GM13977 (cell line): ENCODE data around the gene WDR4.
"Not testable (repeated sequence)": the region's sequence is repeated elsewhere in the genome, so short reads cannot be mapped to it uniquely, and the experiment has no call there.

ENCODE experiments used
- DNase-seq: peaks from one replicate; pipeline ENCODE4 v3.0.0; 2012; ENCODE audit warnings: low spot score
- CTCF ChIP-seq: IDR thresholded peaks from 2 replicates; pipeline ENCODE4 v1.5.1; 2012; ENCODE audit warnings: mild to moderate bottlenecking, control low read depth; ENCODE audit not compliant: insufficient read depth; ENCODE audit errors: extremely low read depth, missing control alignments
- in situ Hi-C: fragments of 300-500 bp; cut with MboI; formaldehyde crosslinking; loops from one replicate; pipeline ENCODE4 v1.12.0; 2022; ENCODE audit warnings: low sequenced_read_pairs, low pct_unique_long_range_greater_than_20kb, mixed read lengths, inconsistent platforms; ENCODE audit not compliant: unreplicated experiment

Gene WDR4

GRCh38 chr21:42921927-42922326 is 42.6 kb upstream of the WDR4 start:
- no peak for TF ChIP-seq CTCF
- no peak for DNase-seq
- in situ Hi-C loops = no loop called here

DNA sequence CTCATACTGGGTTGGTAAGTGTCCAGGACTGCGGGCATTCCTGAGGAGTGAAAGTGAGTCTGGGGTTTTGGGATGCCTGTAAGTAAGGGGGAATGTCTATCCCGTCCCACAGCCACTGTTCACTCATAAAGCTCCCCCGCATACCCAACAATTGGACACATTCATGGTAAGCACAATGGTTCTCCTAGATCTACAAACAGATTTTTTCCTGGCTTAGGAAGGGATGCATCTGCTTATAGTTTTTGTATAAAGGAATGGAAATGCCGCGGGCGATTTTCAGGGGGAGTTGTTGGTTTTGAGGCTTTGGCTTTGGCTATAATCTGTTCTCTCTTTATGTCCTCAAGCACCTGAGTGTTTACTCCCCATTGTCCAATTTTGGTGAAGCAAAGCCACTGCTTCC is 39.0 kb upstream of the WDR4 start:
- no peak for DNase-seq
- in situ Hi-C loops = loop anchor here (5.0 kb wide), 1 partner anchor 51 kb away; no protein-coding TSS in a partner anchor
- no peak for TF ChIP-seq CTCF

- no peak for TF ChIP-seq CTCF
Measured at GRCh38 chr21:42913476-42913875, 34.1 kb upstream of the WDR4 start.

GRCh38 chr21:42911920-42912319 is 32.6 kb upstream of the WDR4 start:
- in situ Hi-C loops, DNase-seq: not testable (repeated sequence)

More at GRCh38 chr21:42913476-42913875, 34.1 kb upstream of the WDR4 start:
- DNase-seq = no peak
- in situ Hi-C loops = no loop called here

GRCh38 chr21:42908484-42908883 is 29.1 kb upstream of the WDR4 start:
- DNase-seq, in situ Hi-C loops: not testable (repeated sequence)

DNA sequence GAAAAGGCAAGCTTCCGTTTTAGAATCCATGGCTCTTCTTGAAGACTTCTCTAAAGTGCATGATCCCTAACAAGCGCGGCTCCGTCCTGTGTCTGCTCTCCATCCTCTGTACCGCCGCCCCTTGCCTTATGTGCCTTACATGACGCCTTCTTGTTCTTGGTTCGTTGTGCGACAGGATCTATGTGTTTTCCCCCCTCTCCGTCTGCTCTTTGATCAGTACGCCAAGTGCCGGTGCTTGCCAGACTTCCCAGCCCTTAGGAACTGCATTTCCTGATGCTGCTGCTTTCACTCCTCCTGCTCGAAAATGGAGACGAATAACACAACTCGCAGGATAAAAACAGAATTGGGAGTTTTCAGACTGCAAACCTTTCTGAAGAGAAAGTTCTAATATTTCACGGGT is 26.9 kb upstream of the WDR4 start:
- DNase-seq = no peak
- no peak for TF ChIP-seq CTCF
- in situ Hi-C loops = no loop called here

GRCh38 chr21:42905195-42905594 is 25.9 kb upstream of the WDR4 start:
- DNase-seq = no peak
- in situ Hi-C loops = no loop called here
- TF ChIP-seq CTCF = no peak

DNA sequence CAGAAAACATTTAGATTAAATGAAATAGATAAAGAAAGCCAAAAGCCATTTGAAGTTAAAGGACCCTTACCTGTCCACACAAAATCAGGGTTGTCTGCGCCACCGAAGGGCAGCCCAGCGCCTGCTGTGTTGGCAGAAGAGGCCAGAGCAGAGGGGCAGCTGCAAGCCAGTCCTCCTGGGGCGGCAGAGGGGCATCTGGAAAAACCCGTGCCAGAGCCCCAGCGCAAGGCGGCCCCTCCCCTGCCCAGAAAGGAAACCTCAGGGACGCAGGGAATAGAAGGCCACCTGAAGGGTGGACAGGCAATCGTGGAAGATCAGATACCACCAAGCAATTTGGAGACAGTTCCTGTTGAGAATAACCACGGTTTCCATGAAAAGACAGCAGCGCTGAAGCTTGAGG is 24.5 kb upstream of the WDR4 start:
- no peak for TF ChIP-seq CTCF
- in situ Hi-C loops = no loop called here

More for the DNA sequence above, 24.5 kb upstream of the WDR4 start:
- no peak for DNase-seq
